Nephron progenitor cell (in vitro differentiated cells): ENCODE results near the gene MEGF10.

ENCODE experiments used
- DNase-seq: peaks from one replicate; pipeline ENCODE4 v3.0.0; 2021
- H3K27ac Mint-ChIP-seq: 2 replicates; pipeline ENCODE4 v1.8.0; 2021; ENCODE audit warnings: mild to moderate bottlenecking, moderate library complexity, mixed read lengths
- H3K27me3 Mint-ChIP-seq: 2 replicates; pipeline ENCODE4 v1.8.0; 2021; ENCODE audit warnings: mild to moderate bottlenecking, low read depth, mixed read lengths; ENCODE audit not compliant: poor library complexity
- H3K36me3 Mint-ChIP-seq: 2 replicates; pipeline ENCODE4 v1.8.0; 2021; ENCODE audit warnings: low read depth, mixed read lengths
- H3K4me1 Mint-ChIP-seq: 2 replicates; pipeline ENCODE4 v1.8.0; 2021; ENCODE audit warnings: mixed read lengths
- H3K4me3 Mint-ChIP-seq: 2 replicates; pipeline ENCODE4 v1.8.0; 2021; ENCODE audit warnings: mild to moderate bottlenecking, moderate library complexity, mixed read lengths
- H3K9me3 Mint-ChIP-seq: 2 replicates; pipeline ENCODE4 v1.8.0; 2021; ENCODE audit warnings: mild to moderate bottlenecking, moderate library complexity, mixed read lengths
- CTCF ChIP-seq: fragments of 200-600 bp; sonication (generic); IDR thresholded peaks from 2 replicates; pipeline ENCODE4 v1.5.0; 2021; ENCODE audit warnings: antibody characterized with exemption

The MEGF10 gene

DNA sequence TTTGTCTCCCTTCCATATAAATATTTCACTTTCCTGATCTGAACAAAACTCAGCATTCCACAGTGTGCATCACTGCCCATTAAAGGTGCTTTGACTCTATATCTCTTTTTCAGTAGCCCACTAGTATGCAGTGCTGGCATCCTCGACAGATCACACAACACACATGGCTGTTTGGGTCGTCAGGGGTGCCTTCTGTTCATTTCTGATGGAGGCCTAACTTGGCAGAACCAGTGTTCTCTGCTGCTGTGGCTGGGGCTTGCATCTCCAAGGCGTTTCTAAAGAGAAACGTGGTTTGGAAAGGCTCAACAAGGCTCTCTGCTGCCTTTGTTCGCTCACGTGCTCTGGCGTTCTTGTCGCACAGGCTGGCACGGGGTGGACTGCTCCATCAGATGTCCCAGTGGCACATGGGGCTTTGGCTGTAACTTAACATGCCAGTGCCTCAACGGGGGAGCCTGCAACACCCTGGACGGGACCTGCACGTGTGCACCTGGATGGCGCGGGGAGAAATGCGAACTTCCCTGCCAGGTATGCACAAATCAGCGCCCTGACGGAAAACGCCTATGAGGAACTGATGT, 129.2 kb downstream of the MEGF10 start:
- H3K27me3 Mint-ChIP-seq, result no peaks in the 10 kb centered on the region
- no peak for TF ChIP-seq CTCF
- H3K27ac Mint-ChIP-seq, result no peak overlapping the region
- H3K36me3 Mint-ChIP-seq, result peaks cover 4% of the 10 kb centered on the region
- peaks cover 27% of the 10 kb centered on the region for H3K4me1 Mint-ChIP-seq
- peaks cover 18% of the 10 kb centered on the region for H3K9me3 Mint-ChIP-seq
- H3K4me3 Mint-ChIP-seq, result no peak overlapping the region
- DNase-seq, result no peak

DNA sequence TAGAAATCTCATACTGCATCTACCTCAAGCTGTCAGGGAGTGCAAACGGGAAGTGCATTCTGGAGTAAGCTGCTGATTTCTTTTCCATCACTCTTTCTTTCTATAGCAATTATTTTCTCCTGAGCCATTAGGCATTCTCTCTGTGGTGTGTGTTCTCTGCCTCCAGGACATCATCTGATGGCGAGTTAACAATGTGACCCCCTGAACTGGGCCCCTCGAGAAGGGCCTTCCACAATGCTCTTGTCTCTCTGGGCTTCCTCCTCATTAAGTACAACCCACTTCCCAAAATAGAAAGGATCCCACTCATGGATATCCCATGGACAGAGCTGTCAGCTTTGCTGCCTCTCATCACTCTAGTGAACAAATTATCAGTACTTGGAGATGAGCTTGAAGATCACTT, 130.2 kb downstream of the MEGF10 start:
- H3K27me3 Mint-ChIP-seq, result no peaks in the 10 kb centered on the region
- no peak for TF ChIP-seq CTCF
- H3K9me3 Mint-ChIP-seq, result peaks cover 16% of the 10 kb centered on the region

DNA sequence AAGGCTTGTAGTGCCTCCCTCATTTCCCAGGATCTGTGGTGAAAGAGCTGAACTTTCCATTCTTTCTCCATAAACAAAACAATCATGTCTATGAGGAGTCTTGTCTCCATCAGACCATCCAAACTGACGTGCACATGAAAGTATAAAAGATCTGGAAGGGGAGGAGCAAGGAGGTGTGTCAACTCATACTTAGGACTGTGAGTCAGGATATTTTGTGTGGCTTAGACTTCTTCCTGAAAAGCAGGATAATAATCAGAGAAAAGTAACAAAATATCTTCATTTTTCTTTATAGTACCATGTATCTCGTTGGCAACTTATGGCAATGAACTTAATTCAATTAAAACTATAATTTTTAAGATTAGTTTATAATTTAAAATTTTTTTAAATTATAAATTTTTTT, 130.9 kb downstream of the MEGF10 start:
- no peak for TF ChIP-seq CTCF
- Mint-ChIP-seq H3K9me3 (peaks cover 16% of the 10 kb centered on the region), H3K4me1 (peaks cover 33% of the 10 kb centered on the region), H3K27me3 (no peaks in the 10 kb centered on the region), H3K36me3 (peaks cover 4% of the 10 kb centered on the region), H3K27ac (no peak overlapping the region), H3K4me3 (no peak overlapping the region)
- DNase-seq, result no peak

More for the DNA sequence above, 130.2 kb downstream of the MEGF10 start:
- Mint-ChIP-seq H3K4me1 (peaks cover 29% of the 10 kb centered on the region), H3K36me3 (peaks cover 4% of the 10 kb centered on the region), H3K4me3 (no peak overlapping the region), H3K27ac (no peak overlapping the region)
- no peak for DNase-seq

- H3K27ac Mint-ChIP-seq, result no peak overlapping the region
- H3K4me3 Mint-ChIP-seq, result no peak overlapping the region
- TF ChIP-seq CTCF, result no peak
- peaks cover 4% of the 10 kb centered on the region for H3K36me3 Mint-ChIP-seq
- no peaks in the 10 kb centered on the region for H3K27me3 Mint-ChIP-seq
- DNase-seq, result no peak
- peaks cover 16% of the 10 kb centered on the region for H3K9me3 Mint-ChIP-seq
- H3K4me1 Mint-ChIP-seq, result peaks cover 36% of the 10 kb centered on the region
These were observed 132.7 kb downstream of the MEGF10 start for GRCh38 chr5:127423173-127423798.

- Mint-ChIP-seq H3K9me3 (peaks cover 16% of the 10 kb centered on the region), H3K4me3 (no peak overlapping the region), H3K4me1 (peaks cover 39% of the 10 kb centered on the region), H3K27me3 (no peaks in the 10 kb centered on the region), H3K27ac (peak overlapping the region; percentile 41), H3K36me3 (peaks cover 4% of the 10 kb centered on the region)
- TF ChIP-seq CTCF, result no peak
- peak; percentile 16 for DNase-seq
These were observed 134.4 kb downstream of the MEGF10 start for GRCh38 chr5:127425037-127425436.

- no peak overlapping the region for H3K27ac Mint-ChIP-seq
- DNase-seq, result no peak
- TF ChIP-seq CTCF, result no peak
- H3K4me3 Mint-ChIP-seq, result no peak overlapping the region
- peaks cover 4% of the 10 kb centered on the region for H3K36me3 Mint-ChIP-seq
- H3K27me3 Mint-ChIP-seq, result no peaks in the 10 kb centered on the region
- H3K4me1 Mint-ChIP-seq, result peaks cover 37% of the 10 kb centered on the region
- H3K9me3 Mint-ChIP-seq, result peaks cover 16% of the 10 kb centered on the region
These were observed 135.3 kb downstream of the MEGF10 start for GRCh38 chr5:127425868-127426267.
